Neutrophil (primary cell): ENCODE data around the gene PI4K2A.
"Not testable (repeated sequence)": the region's sequence is repeated elsewhere in the genome, so short reads cannot be mapped to it uniquely, and the experiment has no call there.

Experiments used
- H3K27ac ChIP-seq: fragments of 200-600 bp; sonication (generic); 2 replicates; pipeline ENCODE4 v1.5.1; 2016; ENCODE audit warnings: mild to moderate bottlenecking, moderate library complexity
- H3K27me3 ChIP-seq: fragments of 200-600 bp; sonication (generic); 2 replicates; pipeline ENCODE4 v1.6.0; 2016; ENCODE audit warnings: mild to moderate bottlenecking
- H3K36me3 ChIP-seq: fragments of 200-600 bp; sonication (generic); 2 replicates; pipeline ENCODE4 v1.5.1; 2017
- H3K4me1 ChIP-seq, 2 experiments: fragments of 200-600 bp in 1 of 2; sonication (generic) in 1 of 2; 1 replicate in 1 of 2; 2 replicates in 1 of 2; pipeline versions ENCODE4 v1.5.1 to v1.6.1; 2013 to 2016; ENCODE audit warnings: low read depth in 1 of 2, low read length in 1 of 2, mild to moderate bottlenecking in 1 of 2, moderate library complexity in 1 of 2; ENCODE audit not compliant: control insufficient read depth in 1 of 2, insufficient read depth in 1 of 2
- H3K4me3 ChIP-seq, 2 experiments: fragments of 200-600 bp in 1 of 2; sonication (generic) in 1 of 2; 1 replicate in 1 of 2; 2 replicates in 1 of 2; pipeline ENCODE4 v1.5.1; 2013 to 2016; ENCODE audit warnings: low read depth in 1 of 2, low read length in 1 of 2, mild to moderate bottlenecking in 1 of 2, moderate library complexity in 1 of 2
- H3K9me3 ChIP-seq: fragments of 200-600 bp; sonication (generic); 2 replicates; pipeline ENCODE4 v1.5.1; 2016
- CTCF ChIP-seq: fragments of 200-600 bp; sonication (generic); IDR thresholded peaks from 2 replicates; pipeline ENCODE4 v1.5.1; 2016; ENCODE audit warnings: antibody characterized with exemption

PI4K2A gene

GRCh38 chr10:97644936-97645335 lies 4.5 kb downstream of the PI4K2A start:
- no peaks in the 10 kb centered on the region for H3K36me3 ChIP-seq
- H3K27me3 ChIP-seq = peaks cover 34% of the 10 kb centered on the region
- peaks cover 12 to 13% of the 10 kb centered on the region in 2 experiments for H3K4me1 ChIP-seq
- H3K9me3 ChIP-seq = no peaks in the 10 kb centered on the region
- no peak overlapping the region for H3K27ac ChIP-seq
- no peak overlapping the region for H3K4me3 ChIP-seq
- TF ChIP-seq CTCF = no peak

GRCh38 chr10:97647556-97647955 lies 7.1 kb downstream of the PI4K2A start:
- Histone ChIP-seq H3K4me1 (no peaks in the 10 kb centered on the region), H3K36me3 (no peaks in the 10 kb centered on the region), H3K27ac (no peak overlapping the region), H3K9me3 (no peaks in the 10 kb centered on the region), H3K27me3 (peaks cover 9% of the 10 kb centered on the region), H3K4me3 (no peak overlapping the region)
- TF ChIP-seq CTCF = no peak

GRCh38 chr10:97648562-97649404 lies 8.3 kb downstream of the PI4K2A start:
- Histone ChIP-seq H3K36me3 (no peaks in the 10 kb centered on the region), H3K27ac (no peak overlapping the region), H3K4me1 (no peaks in the 10 kb centered on the region)

GRCh38 chr10:97649405-97649750 lies 8.9 kb downstream of the PI4K2A start:
- not testable (repeated sequence) for H3K4me1 ChIP-seq, H3K27ac ChIP-seq, H3K4me3 ChIP-seq, H3K36me3 ChIP-seq, H3K9me3 ChIP-seq, H3K27me3 ChIP-seq

More at GRCh38 chr10:97648562-97649404, 8.3 kb downstream of the PI4K2A start:
- no peak for TF ChIP-seq CTCF
- Histone ChIP-seq H3K4me3 (no peak overlapping the region), H3K9me3 (no peaks in the 10 kb centered on the region), H3K27me3 (no peaks in the 10 kb centered on the region)

- no peaks in the 10 kb centered on the region for H3K27me3 ChIP-seq
- no peaks in the 10 kb centered on the region for H3K4me1 ChIP-seq
- H3K36me3 ChIP-seq = no peaks in the 10 kb centered on the region
- no peaks in the 10 kb centered on the region for H3K9me3 ChIP-seq
- no peak overlapping the region for H3K4me3 ChIP-seq
- H3K27ac ChIP-seq = no peak overlapping the region
- no peak for TF ChIP-seq CTCF
These were observed 10.3 kb downstream of the PI4K2A start for GRCh38 chr10:97650726-97651125.

GRCh38 chr10:97651773-97652172 lies 11.3 kb downstream of the PI4K2A start:
- H3K9me3 ChIP-seq = no peaks in the 10 kb centered on the region
- TF ChIP-seq CTCF = no peak
- no peak overlapping the region for H3K27ac ChIP-seq
- no peaks in the 10 kb centered on the region for H3K27me3 ChIP-seq
- H3K4me3 ChIP-seq = no peak overlapping the region
- H3K36me3 ChIP-seq = no peaks in the 10 kb centered on the region
- peaks cover 3 to 4% of the 10 kb centered on the region in 2 experiments for H3K4me1 ChIP-seq
